ENCODE data around the gene TMCO6.

TMCO6 gene

DNA sequence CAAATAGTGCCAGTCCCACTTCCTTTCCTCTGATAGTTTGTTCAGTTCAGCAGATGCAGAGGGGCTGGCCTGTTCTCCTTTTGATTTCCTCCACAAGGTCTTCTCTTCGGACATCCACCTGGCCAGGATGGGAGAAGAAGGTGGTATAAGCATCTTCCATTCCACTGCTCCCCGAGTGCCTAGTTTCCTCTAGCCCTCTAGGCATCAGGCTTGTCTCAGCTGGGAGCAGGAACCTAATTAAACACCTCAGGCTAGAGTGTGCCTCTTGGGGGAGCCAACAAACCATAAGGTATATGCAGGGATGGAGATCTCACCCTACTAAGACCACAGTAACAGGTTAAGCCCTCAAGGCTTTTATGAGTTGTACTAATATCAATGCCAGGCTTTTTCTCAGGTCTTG is 35.0 kb downstream of the TMCO6 start:
- no peak for DNase-seq

DNA sequence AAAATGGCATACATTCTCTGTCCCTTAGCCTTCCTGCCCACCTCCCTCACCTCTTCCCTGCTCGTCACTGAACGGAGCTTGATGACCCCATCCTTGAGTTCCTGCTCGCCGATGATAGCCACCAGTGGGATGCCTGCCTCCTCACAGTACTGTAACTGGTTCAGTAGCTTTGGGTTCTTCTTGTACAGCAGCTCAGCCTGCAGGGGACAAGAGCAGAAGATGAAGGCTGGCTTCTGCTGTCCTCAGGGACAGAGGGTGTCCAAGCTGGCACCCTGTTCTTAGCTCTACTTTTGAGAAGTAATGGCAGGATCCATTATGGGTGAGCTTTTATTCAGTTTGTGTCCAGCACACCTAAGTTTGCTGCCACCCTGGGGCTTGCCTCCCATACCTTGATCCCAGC is 35.4 kb downstream of the TMCO6 start:
- no peak for DNase-seq

DNA sequence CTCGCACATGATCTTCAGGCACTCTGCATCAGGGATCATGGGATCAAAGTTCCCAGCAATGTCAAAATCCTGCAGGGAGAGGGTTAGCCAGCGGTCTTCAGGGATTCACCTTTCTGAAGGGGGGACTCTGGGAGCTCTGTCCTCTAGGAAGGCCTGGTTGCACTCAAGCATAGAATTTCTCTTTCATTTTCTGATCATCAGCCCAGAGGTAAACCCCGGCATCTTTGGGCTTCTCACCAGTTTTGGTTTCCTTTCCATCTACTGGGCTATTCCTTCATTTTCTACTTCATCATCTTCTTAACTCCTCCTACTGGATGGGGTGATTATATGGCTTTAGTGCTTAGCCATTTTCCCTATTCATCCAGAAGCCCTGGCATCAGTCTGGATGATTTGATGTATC is 38.7 kb downstream of the TMCO6 start:
- no peak for DNase-seq

DNA sequence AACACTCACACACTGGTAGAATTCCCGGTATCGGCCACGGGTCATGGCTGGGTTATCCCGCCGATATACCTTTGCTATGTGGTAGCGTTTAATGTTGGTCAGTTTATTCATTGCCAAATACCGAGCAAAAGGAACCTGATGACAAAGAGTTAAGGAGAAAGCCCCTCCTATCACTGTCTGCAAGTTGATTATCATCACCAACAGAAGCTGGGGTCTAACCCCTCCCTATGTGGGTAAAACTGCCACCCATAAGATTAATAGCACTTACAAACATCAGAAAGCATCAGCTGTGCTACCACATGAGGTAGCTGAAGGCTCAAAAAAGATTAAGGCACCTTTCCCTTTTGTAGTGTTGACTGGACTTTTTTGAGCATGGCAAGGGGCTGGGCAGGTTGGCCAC is 39.7 kb downstream of the TMCO6 start:
- no peak for DNase-seq

DNA sequence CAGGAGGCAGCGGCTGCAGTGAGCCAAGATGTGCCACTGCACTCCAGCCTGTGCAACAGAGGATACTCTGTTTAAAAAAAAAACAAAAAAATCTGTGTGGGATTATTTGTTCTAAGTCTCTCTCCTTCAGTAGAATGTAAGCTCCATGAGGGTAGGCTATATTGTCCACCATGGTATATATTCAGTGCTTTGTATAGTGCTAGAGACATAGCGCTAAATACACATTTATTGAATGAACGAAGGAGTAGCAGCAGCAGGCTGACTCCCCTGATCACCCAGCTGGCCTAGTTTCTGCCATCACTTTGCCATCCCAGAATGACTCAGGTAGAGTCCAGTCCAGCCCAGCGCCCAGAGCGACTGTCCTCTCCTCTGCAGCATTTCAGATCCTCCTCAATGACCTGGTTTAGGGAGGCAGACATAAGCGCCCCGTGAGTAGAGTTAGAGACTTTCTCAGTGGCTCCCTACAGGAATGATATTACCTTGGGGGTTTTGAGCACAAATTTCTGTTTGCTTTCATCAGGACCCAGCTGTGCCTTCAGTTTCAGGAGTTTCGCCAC is 51.2 kb downstream of the TMCO6 start:
- DNase-seq: no peak

DNA sequence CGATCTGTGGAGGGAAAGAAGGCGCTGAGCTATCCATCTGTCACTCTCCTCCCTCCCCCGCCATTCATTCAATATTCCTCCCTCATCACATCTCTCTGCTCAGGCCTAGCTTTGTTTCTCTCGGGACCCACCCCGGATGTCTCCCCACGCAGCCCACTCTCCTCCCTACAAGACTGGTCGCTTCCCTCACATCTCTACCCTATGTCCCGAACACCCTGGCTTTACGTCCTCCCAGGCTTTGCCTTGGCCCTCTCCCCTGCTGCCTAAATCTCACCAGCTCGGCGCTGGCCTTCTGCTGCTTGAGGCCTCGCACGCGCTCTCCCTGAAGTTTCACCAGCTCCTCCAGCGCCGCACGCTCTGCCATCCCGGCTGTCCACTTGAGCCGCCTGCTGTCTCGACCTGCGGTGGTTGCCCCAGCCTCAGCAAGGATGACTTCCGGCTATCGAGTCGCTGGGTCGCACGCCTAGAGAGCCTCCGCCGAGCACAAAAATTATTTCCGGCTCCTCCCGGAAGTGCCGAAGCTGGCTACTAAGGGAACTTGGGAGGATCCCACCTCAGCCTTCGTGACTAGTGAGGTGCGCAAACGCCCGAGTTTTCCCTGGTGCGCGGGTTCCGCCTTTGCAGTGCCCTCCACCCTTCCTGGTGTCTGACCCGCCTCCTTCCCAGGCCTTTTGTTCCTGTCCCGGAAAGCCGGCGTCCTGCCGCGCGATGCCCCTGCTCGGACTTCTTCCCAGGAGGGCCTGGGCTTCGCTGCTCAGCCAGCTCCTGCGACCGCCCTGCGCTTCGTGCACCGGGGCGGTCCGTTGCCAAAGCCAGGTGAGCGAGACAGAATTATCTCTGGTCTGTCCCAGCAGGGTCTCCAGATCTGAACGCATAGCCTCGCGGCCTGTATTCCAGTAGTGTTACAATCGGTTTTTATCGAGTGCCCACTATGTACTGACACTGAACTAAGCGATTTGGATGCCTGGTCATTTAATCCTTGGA is 52.0 kb downstream of the TMCO6 start, which contains the start of the genes HARS1 and HARS2:
HARS1 (minus strand) TSS at position 430 of the 984 bp plus-strand sequence; CDS start at position 364, 66 bp downstream.
HARS2 (plus strand) TSS at position 515 of the 984 bp plus-strand sequence; CDS start at position 709, 194 bp downstream.
- peak; percentile 56 to 79 (median 69) for DNase-seq

DNA sequence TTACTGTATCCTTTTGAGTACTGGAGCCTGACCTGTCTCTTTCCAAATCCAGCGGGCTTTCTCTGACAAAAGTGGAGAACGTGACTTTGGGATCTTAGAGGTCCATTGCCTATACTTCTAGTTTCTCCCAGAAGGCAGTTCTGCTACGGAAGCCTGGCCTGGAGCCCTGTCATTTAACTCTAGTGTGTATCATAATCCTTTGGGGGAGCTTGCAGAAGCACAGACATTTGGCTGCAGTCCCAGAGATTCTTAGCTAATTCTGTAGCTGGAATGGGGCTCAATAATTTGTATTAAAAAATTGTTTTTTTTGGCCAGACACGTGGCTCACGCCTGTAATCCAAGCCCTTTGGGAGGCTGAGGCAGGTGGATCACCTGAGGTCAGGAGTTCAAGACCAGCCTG is 55.0 kb downstream of the TMCO6 start:
- DNase-seq: no peak

Data from stimulated activated naive CD4-positive, alpha-beta T cell (primary cell).